ENCODE data around the gene HOXB1.
A peak's percentile ranks its signal among the peaks of the same experiment; 100 is the strongest.
"Not testable (repeated sequence)": the region's sequence is repeated elsewhere in the genome, so short reads cannot be mapped to it uniquely, and the experiment has no call there.

The HOXB1 gene

GRCh38 chr17:48543107-48543853 is 12.5 kb upstream of the HOXB1 start:
- DNase-seq (ENCODE audit: low read depth): peak; percentile 66

GRCh38 chr17:48542698-48543106 is 11.9 kb upstream of the HOXB1 start:
- no peak for DNase-seq (ENCODE audit: low read depth)

- no peak for DNase-seq (ENCODE audit: low read depth)
These were observed 11.4 kb upstream of the HOXB1 start for GRCh38 chr17:48542114-48542656.

GRCh38 chr17:48541577-48542113 is 10.8 kb upstream of the HOXB1 start:
- DNase-seq (ENCODE audit: low read depth): no peak

- no peak for DNase-seq (ENCODE audit: low read depth)
These were observed 10.3 kb upstream of the HOXB1 start for GRCh38 chr17:48541036-48541576.

GRCh38 chr17:48540213-48540612 is 9.4 kb upstream of the HOXB1 start:
- DNase-seq (ENCODE audit: low read depth): no peak

GRCh38 chr17:48539177-48539576 is 8.4 kb upstream of the HOXB1 start:
- no peak for DNase-seq (ENCODE audit: low read depth)

GRCh38 chr17:48537316-48537715 is 6.5 kb upstream of the HOXB1 start:
- no peak for DNase-seq (ENCODE audit: low read depth)

- DNase-seq (ENCODE audit: low read depth): not testable (repeated sequence)
These were observed 5.2 kb upstream of the HOXB1 start for GRCh38 chr17:48535793-48536559.

- no peak for DNase-seq (ENCODE audit: low read depth)
These were observed 1.4 kb upstream of the HOXB1 start for GRCh38 chr17:48532261-48532660.

- DNase-seq (ENCODE audit: low read depth): no peak
These were observed 464 bp downstream of the HOXB1 start for GRCh38 chr17:48530208-48530886.

- no peak for DNase-seq (ENCODE audit: low read depth)
These were observed 1.2 kb downstream of the HOXB1 start for GRCh38 chr17:48529683-48530009.

- no peak for DNase-seq (ENCODE audit: low read depth)
These were observed 1.7 kb downstream of the HOXB1 start for GRCh38 chr17:48528936-48529682.

- DNase-seq (ENCODE audit: low read depth): no peak
These were observed 2.5 kb downstream of the HOXB1 start for GRCh38 chr17:48528153-48528935.

- DNase-seq (ENCODE audit: low read depth): no peak
These were observed 3.3 kb downstream of the HOXB1 start for GRCh38 chr17:48527547-48527932.

GRCh38 chr17:48526608-48527546 is 3.9 kb downstream of the HOXB1 start:
- no peak for DNase-seq (ENCODE audit: low read depth)

GRCh38 chr17:48523010-48523409 is 7.8 kb downstream of the HOXB1 start:
- no peak for DNase-seq (ENCODE audit: low read depth)

GRCh38 chr17:48522031-48522653 is 8.7 kb downstream of the HOXB1 start:
- DNase-seq (ENCODE audit: low read depth): no peak

- DNase-seq (ENCODE audit: low read depth): no peak
These were observed 10.2 kb downstream of the HOXB1 start for GRCh38 chr17:48520631-48521079.

Data from HS-27A (cell line).